Activated T-helper 17 cell treated with anti-CD3 and anti-CD28 coated beads, Interleukin-2, amount 50 U/mL, for 72 hours (primary cell): Measurements from ENCODE around the gene RNF26. TPM values are rescaled to one million over a fixed set of nuclear protein-coding genes. Genes with fewer than 3 reads are reported as not detected.

Experiments used
- ATAC-seq: fragments of 150-1000 bp; cut with Tn5 transposase; replicated peaks from 2 replicates; pipeline ENCODE4 v1.10.0; 2021; ENCODE audit warnings: mild to moderate bottlenecking, moderate library complexity
- H3K27ac Mint-ChIP-seq: one replicate; pipeline ENCODE4 v1.8.0; 2022; ENCODE audit warnings: mixed read lengths
- H3K27me3 Mint-ChIP-seq: one replicate; pipeline ENCODE4 v1.8.0; 2022; ENCODE audit warnings: mixed read lengths
- H3K36me3 Mint-ChIP-seq: one replicate; pipeline ENCODE4 v1.8.0; 2022; ENCODE audit warnings: low read depth, mild to moderate bottlenecking, mixed read lengths
- H3K4me1 Mint-ChIP-seq: one replicate; pipeline ENCODE4 v1.8.0; 2022; ENCODE audit warnings: mixed read lengths
- H3K4me3 Mint-ChIP-seq: one replicate; pipeline ENCODE4 v1.8.0; 2022; ENCODE audit warnings: mild to moderate bottlenecking, mixed read lengths
- H3K9me3 Mint-ChIP-seq: one replicate; pipeline ENCODE4 v1.8.0; 2022; ENCODE audit warnings: mixed read lengths
- total RNA-seq, 2 donors: library from RNA; stranded (reverse); gene quantifications; one replicate each; pipeline ENCODE4 v1.2.3, GENCODE V29; 2022

Gene RNF26
- total RNA-seq, 2 donors from 2014 or later, result 23.7 to 32.6 TPM

- ATAC-seq, result no peak
- H3K4me3 Mint-ChIP-seq, result no peak overlapping the region
- peaks cover 22% of the 10 kb centered on the region for H3K27me3 Mint-ChIP-seq
- H3K27ac Mint-ChIP-seq, result no peak overlapping the region
- H3K36me3 Mint-ChIP-seq, result no peaks in the 10 kb centered on the region
- H3K9me3 Mint-ChIP-seq, result no peaks in the 10 kb centered on the region
- H3K4me1 Mint-ChIP-seq, result peaks cover 5% of the 10 kb centered on the region
Observed at GRCh38 chr11:119347940-119348605, 13.7 kb downstream of the RNF26 start.

- peaks cover 21% of the 10 kb centered on the region for H3K27me3 Mint-ChIP-seq
Observed at GRCh38 chr11:119350302-119350701, 16.0 kb downstream of the RNF26 start.

GRCh38 chr11:119351232-119351631, 16.9 kb downstream of the RNF26 start:
- Mint-ChIP-seq H3K9me3 (no peaks in the 10 kb centered on the region), H3K27ac (no peak overlapping the region)

More at GRCh38 chr11:119350302-119350701, 16.0 kb downstream of the RNF26 start:
- H3K27ac Mint-ChIP-seq, result no peak overlapping the region
- no peaks in the 10 kb centered on the region for H3K9me3 Mint-ChIP-seq
- H3K4me3 Mint-ChIP-seq, result no peak overlapping the region
- no peaks in the 10 kb centered on the region for H3K36me3 Mint-ChIP-seq
- H3K4me1 Mint-ChIP-seq, result peaks cover 5% of the 10 kb centered on the region
- ATAC-seq, result no peak

GRCh38 chr11:119352857-119353260, 18.5 kb downstream of the RNF26 start:
- Mint-ChIP-seq H3K27me3 (peaks cover 19% of the 10 kb centered on the region), H3K4me3 (no peak overlapping the region), H3K4me1 (peaks cover 10% of the 10 kb centered on the region), H3K27ac (no peak overlapping the region), H3K9me3 (no peaks in the 10 kb centered on the region), H3K36me3 (no peaks in the 10 kb centered on the region)
- ATAC-seq, result no peak

More at GRCh38 chr11:119351232-119351631, 16.9 kb downstream of the RNF26 start:
- Mint-ChIP-seq H3K4me3 (no peak overlapping the region), H3K4me1 (peaks cover 5% of the 10 kb centered on the region), H3K36me3 (no peaks in the 10 kb centered on the region), H3K27me3 (peaks cover 22% of the 10 kb centered on the region)
- ATAC-seq, result no peak

GRCh38 chr11:119355091-119355843, 20.9 kb downstream of the RNF26 start:
- H3K4me1 Mint-ChIP-seq, result peaks cover 10% of the 10 kb centered on the region
- ATAC-seq, result no peak
- H3K27me3 Mint-ChIP-seq, result peaks cover 19% of the 10 kb centered on the region
- no peaks in the 10 kb centered on the region for H3K36me3 Mint-ChIP-seq
- no peak overlapping the region for H3K27ac Mint-ChIP-seq
- no peaks in the 10 kb centered on the region for H3K9me3 Mint-ChIP-seq
- peak overlapping the region; percentile 81 for H3K4me3 Mint-ChIP-seq

- Mint-ChIP-seq H3K27ac (peak overlapping the region; percentile 43), H3K4me3 (peak overlapping the region; percentile 81), H3K9me3 (no peaks in the 10 kb centered on the region), H3K36me3 (no peaks in the 10 kb centered on the region), H3K4me1 (peaks cover 5% of the 10 kb centered on the region), H3K27me3 (peaks cover 14% of the 10 kb centered on the region)
- ATAC-seq, result peak; percentile 84
Observed at GRCh38 chr11:119356349-119357031, 22.2 kb downstream of the RNF26 start.

GRCh38 chr11:119357074-119357473, 22.7 kb downstream of the RNF26 start:
- H3K36me3 Mint-ChIP-seq, result no peaks in the 10 kb centered on the region
- ATAC-seq, result no peak
- H3K4me1 Mint-ChIP-seq, result peaks cover 5% of the 10 kb centered on the region
- no peaks in the 10 kb centered on the region for H3K9me3 Mint-ChIP-seq
- peaks cover 11% of the 10 kb centered on the region for H3K27me3 Mint-ChIP-seq
- H3K4me3 Mint-ChIP-seq, result peak overlapping the region; percentile 81
- no peak overlapping the region for H3K27ac Mint-ChIP-seq

GRCh38 chr11:119359365-119360214, 25.3 kb downstream of the RNF26 start:
- H3K27ac Mint-ChIP-seq, result no peak overlapping the region
- no peak for ATAC-seq
- H3K27me3 Mint-ChIP-seq, result peaks cover 19% of the 10 kb centered on the region
- H3K9me3 Mint-ChIP-seq, result peaks cover 2% of the 10 kb centered on the region
- H3K4me3 Mint-ChIP-seq, result no peak overlapping the region
- no peaks in the 10 kb centered on the region for H3K36me3 Mint-ChIP-seq
- peaks cover 8% of the 10 kb centered on the region for H3K4me1 Mint-ChIP-seq

GRCh38 chr11:119361056-119361787, 26.9 kb downstream of the RNF26 start:
- H3K4me3 Mint-ChIP-seq, result no peak overlapping the region

GRCh38 chr11:119361941-119362725, 27.8 kb downstream of the RNF26 start:
- H3K9me3 Mint-ChIP-seq, result peaks cover 3% of the 10 kb centered on the region
- H3K4me3 Mint-ChIP-seq, result peak overlapping the region; percentile 13
- peaks cover 33% of the 10 kb centered on the region for H3K27me3 Mint-ChIP-seq
- H3K36me3 Mint-ChIP-seq, result no peaks in the 10 kb centered on the region
- ATAC-seq, result no peak
- no peak overlapping the region for H3K27ac Mint-ChIP-seq
- H3K4me1 Mint-ChIP-seq, result peaks cover 4% of the 10 kb centered on the region

More at GRCh38 chr11:119361056-119361787, 26.9 kb downstream of the RNF26 start:
- no peaks in the 10 kb centered on the region for H3K36me3 Mint-ChIP-seq
- peak; percentile 89 for ATAC-seq
- H3K9me3 Mint-ChIP-seq, result peaks cover 3% of the 10 kb centered on the region
- H3K27ac Mint-ChIP-seq, result peak overlapping the region; percentile 43
- H3K4me1 Mint-ChIP-seq, result peaks cover 9% of the 10 kb centered on the region
- peaks cover 25% of the 10 kb centered on the region for H3K27me3 Mint-ChIP-seq

- no peak for ATAC-seq
- Mint-ChIP-seq H3K36me3 (no peaks in the 10 kb centered on the region), H3K27me3 (peaks cover 38% of the 10 kb centered on the region), H3K4me1 (peaks cover 4% of the 10 kb centered on the region), H3K27ac (no peak overlapping the region), H3K4me3 (peak overlapping the region; percentile 13), H3K9me3 (peaks cover 3% of the 10 kb centered on the region)
Observed at GRCh38 chr11:119362741-119363080, 28.4 kb downstream of the RNF26 start.

- ATAC-seq, result no peak
- Mint-ChIP-seq H3K4me3 (peak overlapping the region; percentile 13), H3K36me3 (no peaks in the 10 kb centered on the region), H3K27me3 (peaks cover 39% of the 10 kb centered on the region), H3K27ac (no peak overlapping the region), H3K4me1 (peaks cover 4% of the 10 kb centered on the region), H3K9me3 (peaks cover 3% of the 10 kb centered on the region)
Observed at GRCh38 chr11:119363081-119363850, 28.9 kb downstream of the RNF26 start.
